ENCODE data around the gene GCSAM.

DNA sequence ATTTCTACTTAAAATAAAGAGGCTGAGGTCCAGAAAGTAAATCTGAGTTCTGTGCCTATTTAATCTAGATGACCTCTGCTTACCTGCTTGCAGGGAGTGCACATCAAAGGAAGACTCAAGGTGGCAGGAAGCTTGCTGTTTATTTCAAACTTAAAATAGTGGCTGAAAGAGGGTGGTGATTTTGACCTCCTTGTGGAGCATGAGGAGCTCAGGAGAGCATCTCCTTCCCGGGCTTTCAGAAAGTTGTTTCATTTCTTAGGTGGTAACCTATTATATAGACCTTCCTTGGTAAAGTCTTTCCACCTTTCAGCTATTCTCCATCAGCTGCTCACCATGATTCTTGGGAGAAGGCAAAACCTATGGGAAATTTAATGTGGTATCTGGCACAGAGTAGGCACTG, 494 bp downstream of the GCSAM start:
- TF ChIP-seq POLR2A (IDR thresholded peaks at IDR 0.05) (no peak), CTCF (IDR thresholded peaks at IDR 0.05) (no peak)

Data from lower leg skin (tissue), 3 donors.